Measurements from ENCODE around the gene RASA3.
"Not testable (repeated sequence)": the region's sequence is repeated elsewhere in the genome, so short reads cannot be mapped to it uniquely, and the experiment has no call there.

The RASA3 gene

GRCh38 chr13:114110091-114110829, 22.2 kb downstream of the RASA3 start:
- peak; percentile 57 to 72 (median 65) for DNase-seq

- no peak for DNase-seq
Observed at GRCh38 chr13:114109641-114110041, 22.8 kb downstream of the RASA3 start.

GRCh38 chr13:114108894-114109293, 23.5 kb downstream of the RASA3 start:
- no peak for DNase-seq

GRCh38 chr13:114108141-114108761, 24.2 kb downstream of the RASA3 start:
- no peak for DNase-seq

- no peak for DNase-seq
Observed at GRCh38 chr13:114107686-114108081, 24.7 kb downstream of the RASA3 start.

GRCh38 chr13:114106991-114107685, 25.3 kb downstream of the RASA3 start:
- no peak for DNase-seq

GRCh38 chr13:114106526-114106925, 25.9 kb downstream of the RASA3 start:
- no peak for DNase-seq

- no peak for DNase-seq
Observed at GRCh38 chr13:114105521-114106225, 26.8 kb downstream of the RASA3 start.

GRCh38 chr13:114104655-114105520, 27.5 kb downstream of the RASA3 start:
- no peak for DNase-seq

GRCh38 chr13:114103801-114104654, 28.4 kb downstream of the RASA3 start:
- no peak for DNase-seq

- not testable (repeated sequence) for DNase-seq
Observed at GRCh38 chr13:114103289-114103621, 29.2 kb downstream of the RASA3 start.

- DNase-seq, result no peak
Observed at GRCh38 chr13:114102521-114103288, 29.7 kb downstream of the RASA3 start.

GRCh38 chr13:114102131-114102520, 30.3 kb downstream of the RASA3 start:
- no peak for DNase-seq

GRCh38 chr13:114101358-114102130, 30.9 kb downstream of the RASA3 start:
- DNase-seq, result no peak

GRCh38 chr13:114100446-114101357, 31.7 kb downstream of the RASA3 start:
- DNase-seq, result no peak

- no peak for DNase-seq
Observed at GRCh38 chr13:114099918-114100445, 32.4 kb downstream of the RASA3 start.

- peak; percentile 69 to 91 (median 88) for DNase-seq
Observed at GRCh38 chr13:114099191-114099590, 33.2 kb downstream of the RASA3 start.

GRCh38 chr13:114098689-114099056, 33.8 kb downstream of the RASA3 start:
- not testable (repeated sequence) for DNase-seq
